Astrocyte (in vitro differentiated cells and primary cell): ENCODE measurements around the gene PLIN5. TPM values are rescaled to one million over a fixed set of nuclear protein-coding genes. Genes with fewer than 3 reads are reported as not detected.

Experiments used
- DNase-seq: peaks from one replicate; pipeline ENCODE4 v3.0.0-alpha.2; 2010; ENCODE audit warnings: low read depth
- FAIRE-seq: peaks from 2 replicates; lab custom pipeline; 2011; peaks lifted over from hg19 to GRCh38; lab: Jason Lieb, UNC
- H2AFZ ChIP-seq: 2 replicates; pipeline ENCODE4 v1.6.0; 2012; ENCODE audit warnings: low read depth, low read length, inconsistent platforms
- H3K27ac ChIP-seq: 2 replicates; pipeline ENCODE4 v1.5.1; 2011; ENCODE audit warnings: low read depth, low read length, inconsistent platforms
- H3K27me3 ChIP-seq: 2 replicates; pipeline ENCODE4 v1.6.0; 2011; ENCODE audit warnings: low read length, inconsistent platforms; ENCODE audit not compliant: insufficient read depth
- H3K36me3 ChIP-seq: 2 replicates; pipeline ENCODE4 v1.5.1; 2011; ENCODE audit warnings: low read length, inconsistent platforms; ENCODE audit not compliant: insufficient read depth
- H3K4me1 ChIP-seq: 2 replicates; pipeline ENCODE4 v1.5.1; 2011; ENCODE audit warnings: low read length, inconsistent platforms; ENCODE audit not compliant: insufficient read depth
- H3K4me2 ChIP-seq: 2 replicates; pipeline ENCODE4 v1.6.0; 2012; ENCODE audit warnings: low read length, inconsistent platforms
- H3K4me3 ChIP-seq: 2 replicates; pipeline ENCODE4 v1.5.1; 2011; ENCODE audit warnings: low read depth, mild to moderate bottlenecking, low read length, inconsistent platforms; ENCODE audit not compliant: insufficient read depth
- H3K79me2 ChIP-seq: 2 replicates; pipeline ENCODE4 v1.6.0; 2012; ENCODE audit warnings: mild to moderate bottlenecking, low read length, inconsistent platforms; ENCODE audit not compliant: insufficient read depth
- H3K9ac ChIP-seq: 2 replicates; pipeline ENCODE4 v1.6.0; 2012; ENCODE audit warnings: mild to moderate bottlenecking, low read length, inconsistent platforms
- H3K9me3 ChIP-seq: 2 replicates; pipeline ENCODE4 v1.5.1; 2012; ENCODE audit warnings: low read depth, mild to moderate bottlenecking, low read length, inconsistent platforms; ENCODE audit not compliant: insufficient read depth
- H4K20me1 ChIP-seq: 2 replicates; pipeline ENCODE4 v1.6.0; 2012; ENCODE audit warnings: low read length, inconsistent platforms; ENCODE audit not compliant: insufficient read depth
- H3K27ac Mint-ChIP-seq: one replicate; pipeline ENCODE4 v1.8.0; 2021; ENCODE audit warnings: mild to moderate bottlenecking, mixed read lengths; ENCODE audit not compliant: unreplicated experiment
- H3K27me3 Mint-ChIP-seq: one replicate; pipeline ENCODE4 v1.8.0; 2021; ENCODE audit warnings: low read depth, mixed read lengths; ENCODE audit not compliant: unreplicated experiment
- H3K36me3 Mint-ChIP-seq: one replicate; pipeline ENCODE4 v1.8.0; 2021; ENCODE audit warnings: low read depth, mixed read lengths; ENCODE audit not compliant: unreplicated experiment
- H3K4me1 Mint-ChIP-seq: one replicate; pipeline ENCODE4 v1.8.0; 2021; ENCODE audit warnings: low read depth, mixed read lengths; ENCODE audit not compliant: unreplicated experiment
- H3K4me3 Mint-ChIP-seq: one replicate; pipeline ENCODE4 v1.8.0; 2021; ENCODE audit warnings: mild to moderate bottlenecking, moderate library complexity, mixed read lengths; ENCODE audit not compliant: unreplicated experiment
- H3K9me3 Mint-ChIP-seq: one replicate; pipeline ENCODE4 v1.8.0; 2021; ENCODE audit warnings: mild to moderate bottlenecking, mixed read lengths; ENCODE audit not compliant: unreplicated experiment
- EZH2 ChIP-seq: IDR thresholded peaks from 2 replicates; pipeline ENCODE4 v1.6.1; 2012; ENCODE audit warnings: mild to moderate bottlenecking, low read length, inconsistent platforms; ENCODE audit not compliant: insufficient read depth
- total RNA-seq: library from RNA; stranded (reverse); gene quantifications from 2 replicates; pipeline ENCODE4 v1.2.1, GENCODE V29; 2021
- TF ChIP-seq, protein P1 (sequence below): IDR thresholded peaks from 2 replicates; pipeline ENCODE4 v1.5.1; 2011; ENCODE audit warnings: low read depth, mild to moderate bottlenecking, inconsistent platforms, low read length, moderate library complexity; ENCODE audit not compliant: insufficient read depth

Gene PLIN5
- total RNA-seq, 1 donor from 2014 or later, result not detected

DNA sequence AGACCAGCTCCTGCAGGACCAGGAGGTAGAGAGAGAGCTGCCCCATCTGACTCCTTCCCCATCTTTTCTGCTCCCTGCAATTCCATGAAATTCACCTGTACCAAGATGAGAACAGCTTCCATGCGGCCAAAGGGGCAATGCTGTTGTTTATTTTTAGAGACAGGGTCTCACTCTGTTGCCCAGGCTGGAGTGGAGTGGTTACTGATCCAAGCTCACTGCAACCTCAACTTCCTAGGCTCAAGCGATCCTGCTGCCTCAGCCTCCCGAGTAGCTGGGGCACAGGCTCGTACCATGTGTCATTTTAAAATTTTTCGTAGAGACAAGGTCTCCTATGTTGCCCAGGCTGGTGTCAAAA lies 13.2 kb downstream of the PLIN5 start:
- TF ChIP-seq EZH2, result no peak
- TF ChIP-seq, protein P1, sequence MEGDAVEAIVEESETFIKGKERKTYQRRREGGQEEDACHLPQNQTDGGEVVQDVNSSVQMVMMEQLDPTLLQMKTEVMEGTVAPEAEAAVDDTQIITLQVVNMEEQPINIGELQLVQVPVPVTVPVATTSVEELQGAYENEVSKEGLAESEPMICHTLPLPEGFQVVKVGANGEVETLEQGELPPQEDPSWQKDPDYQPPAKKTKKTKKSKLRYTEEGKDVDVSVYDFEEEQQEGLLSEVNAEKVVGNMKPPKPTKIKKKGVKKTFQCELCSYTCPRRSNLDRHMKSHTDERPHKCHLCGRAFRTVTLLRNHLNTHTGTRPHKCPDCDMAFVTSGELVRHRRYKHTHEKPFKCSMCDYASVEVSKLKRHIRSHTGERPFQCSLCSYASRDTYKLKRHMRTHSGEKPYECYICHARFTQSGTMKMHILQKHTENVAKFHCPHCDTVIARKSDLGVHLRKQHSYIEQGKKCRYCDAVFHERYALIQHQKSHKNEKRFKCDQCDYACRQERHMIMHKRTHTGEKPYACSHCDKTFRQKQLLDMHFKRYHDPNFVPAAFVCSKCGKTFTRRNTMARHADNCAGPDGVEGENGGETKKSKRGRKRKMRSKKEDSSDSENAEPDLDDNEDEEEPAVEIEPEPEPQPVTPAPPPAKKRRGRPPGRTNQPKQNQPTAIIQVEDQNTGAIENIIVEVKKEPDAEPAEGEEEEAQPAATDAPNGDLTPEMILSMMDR, result no peak
- Histone ChIP-seq H3K4me1 (no peaks in the 10 kb centered on the region), H3K4me2 (no peak overlapping the region), H3K36me3 (no peaks in the 10 kb centered on the region), H2AFZ (no peak overlapping the region), H3K9me3 (no peaks in the 10 kb centered on the region), H3K79me2 (no peaks in the 10 kb centered on the region), H4K20me1 (no peaks in the 10 kb centered on the region), H3K27me3 (no peaks in the 10 kb centered on the region), H3K27ac (no peak overlapping the region), H3K4me3 (no peak overlapping the region), H3K9ac (no peak overlapping the region)
- DNase-seq (no peak), FAIRE-seq (no peak)
- H3K4me1 Mint-ChIP-seq, result peaks cover 6% of the 10 kb centered on the region
- peaks cover 3% of the 10 kb centered on the region for H3K9me3 Mint-ChIP-seq
- no peak overlapping the region for H3K4me3 Mint-ChIP-seq
- no peaks in the 10 kb centered on the region for H3K36me3 Mint-ChIP-seq
- peaks cover 23% of the 10 kb centered on the region for H3K27me3 Mint-ChIP-seq
- H3K27ac Mint-ChIP-seq, result no peak overlapping the region

DNA sequence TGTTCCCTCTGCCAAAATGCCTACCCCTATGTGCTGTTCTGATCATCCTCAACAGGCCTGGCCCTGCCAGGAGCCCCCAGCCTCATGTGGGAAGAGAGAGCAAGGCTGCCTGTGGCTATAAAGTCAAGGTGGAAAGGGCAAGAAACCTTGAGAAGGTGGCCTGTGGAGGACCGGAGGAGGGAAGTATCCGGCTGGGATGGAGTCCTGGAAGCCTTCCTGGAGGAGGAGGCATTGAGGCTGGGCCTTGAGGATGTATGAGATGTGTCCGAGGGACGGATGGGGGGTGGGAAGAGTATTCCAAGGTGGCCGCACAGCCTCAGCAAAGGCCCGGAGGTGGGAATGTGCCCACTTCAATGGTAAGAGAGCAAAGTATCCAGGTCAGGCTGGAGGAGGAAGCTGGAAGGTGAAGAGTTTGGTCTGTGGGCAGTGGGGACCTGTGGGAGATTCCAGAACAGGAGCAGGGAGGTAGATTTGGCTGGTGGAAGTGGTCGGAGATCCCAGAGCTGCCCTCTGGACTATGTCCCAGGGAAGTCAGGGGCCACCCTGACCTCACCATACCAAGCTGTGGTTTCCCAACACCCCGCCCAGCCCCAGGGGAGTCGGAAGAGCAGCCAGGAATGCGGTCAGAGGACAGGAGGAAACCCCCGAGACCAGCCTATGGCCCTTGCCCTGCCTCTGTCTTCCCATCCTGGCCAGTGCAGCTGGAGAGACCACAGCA lies 13.7 kb downstream of the PLIN5 start:
- peaks cover 23% of the 10 kb centered on the region for H3K27me3 Mint-ChIP-seq
- no peak for DNase-seq
- Histone ChIP-seq H3K4me2 (no peak overlapping the region), H3K79me2 (no peaks in the 10 kb centered on the region), H3K4me1 (no peaks in the 10 kb centered on the region), H3K27ac (no peak overlapping the region), H3K4me3 (no peak overlapping the region), H2AFZ (no peak overlapping the region), H4K20me1 (no peaks in the 10 kb centered on the region), H3K27me3 (no peaks in the 10 kb centered on the region), H3K36me3 (no peaks in the 10 kb centered on the region), H3K9ac (no peak overlapping the region), H3K9me3 (no peaks in the 10 kb centered on the region)
- TF ChIP-seq EZH2, result no peak
- TF ChIP-seq, protein P1, result no peak
- no peak overlapping the region for H3K4me3 Mint-ChIP-seq
- H3K27ac Mint-ChIP-seq, result no peak overlapping the region
- H3K4me1 Mint-ChIP-seq, result peaks cover 6% of the 10 kb centered on the region
- no peak for FAIRE-seq
- peaks cover 3% of the 10 kb centered on the region for H3K9me3 Mint-ChIP-seq
- no peaks in the 10 kb centered on the region for H3K36me3 Mint-ChIP-seq

DNA sequence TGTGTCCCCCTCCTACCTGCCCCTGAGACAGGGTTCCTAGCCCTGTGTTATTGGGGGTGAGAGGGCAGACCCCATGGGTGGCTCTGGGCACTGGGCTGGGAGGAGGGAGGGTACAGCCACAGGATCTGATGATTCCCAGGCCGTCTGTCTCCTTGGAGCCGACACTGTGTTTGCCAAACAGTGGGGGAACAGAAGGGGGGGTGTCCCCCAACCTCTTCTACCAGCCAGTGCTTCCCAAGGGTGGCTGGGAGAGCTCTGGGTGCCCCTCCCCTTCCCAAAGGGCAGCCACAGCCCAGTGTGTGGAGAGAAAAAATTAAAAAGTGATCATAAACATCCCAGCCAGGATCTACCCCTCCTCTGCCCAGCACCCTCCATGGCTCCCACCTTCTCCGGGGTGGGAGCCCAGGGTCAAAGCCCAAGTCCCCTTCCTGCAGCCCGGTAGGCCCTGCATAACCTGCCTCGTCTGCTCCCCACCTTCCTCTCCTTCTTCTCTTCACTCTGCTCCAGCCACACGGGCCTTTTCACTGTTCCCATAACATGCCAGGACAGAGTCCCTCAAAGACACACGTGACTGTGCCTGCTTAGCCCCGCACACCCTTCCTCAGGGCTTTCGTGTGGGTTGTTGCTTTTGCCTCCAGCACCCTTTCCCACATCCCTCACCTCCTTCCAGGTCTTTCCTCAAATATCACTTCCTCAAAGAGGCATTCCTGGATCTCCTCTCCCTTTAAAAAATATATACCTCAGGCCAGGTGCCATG lies 15.3 kb downstream of the PLIN5 start:
- DNase-seq (no peak), FAIRE-seq (no peak)
- H3K9ac ChIP-seq, result no peak overlapping the region
- H3K4me3 ChIP-seq, result no peak overlapping the region
- no peak overlapping the region for H2AFZ ChIP-seq
- Mint-ChIP-seq H3K9me3 (peaks cover 3% of the 10 kb centered on the region), H3K27me3 (peaks cover 29% of the 10 kb centered on the region), H3K4me3 (no peak overlapping the region), H3K4me1 (peaks cover 6% of the 10 kb centered on the region), H3K36me3 (no peaks in the 10 kb centered on the region), H3K27ac (no peak overlapping the region)
- no peaks in the 10 kb centered on the region for H3K36me3 ChIP-seq
- H4K20me1 ChIP-seq, result no peaks in the 10 kb centered on the region
- TF ChIP-seq, protein P1, result no peak
- no peak for TF ChIP-seq EZH2
- H3K79me2 ChIP-seq, result no peaks in the 10 kb centered on the region
- no peaks in the 10 kb centered on the region for H3K27me3 ChIP-seq
- no peaks in the 10 kb centered on the region for H3K4me1 ChIP-seq
- no peak overlapping the region for H3K27ac ChIP-seq
- no peak overlapping the region for H3K4me2 ChIP-seq
- H3K9me3 ChIP-seq, result no peaks in the 10 kb centered on the region
